Measurements from ENCODE around the gene CSF1R.

Gene CSF1R

GRCh38 chr5:150085950-150086715 lies at the start of gene CSF1R:
TSS of gene CSF1R (minus strand) at chr5:150086554. CDS start at chr5:150086427, 127 bp downstream.
- no peak for DNase-seq (ENCODE audit: low spot score)

GRCh38 chr5:150135557-150136304 lies 49.4 kb upstream of the CSF1R start:
- no peak for DNase-seq (ENCODE audit: low spot score)

DNA sequence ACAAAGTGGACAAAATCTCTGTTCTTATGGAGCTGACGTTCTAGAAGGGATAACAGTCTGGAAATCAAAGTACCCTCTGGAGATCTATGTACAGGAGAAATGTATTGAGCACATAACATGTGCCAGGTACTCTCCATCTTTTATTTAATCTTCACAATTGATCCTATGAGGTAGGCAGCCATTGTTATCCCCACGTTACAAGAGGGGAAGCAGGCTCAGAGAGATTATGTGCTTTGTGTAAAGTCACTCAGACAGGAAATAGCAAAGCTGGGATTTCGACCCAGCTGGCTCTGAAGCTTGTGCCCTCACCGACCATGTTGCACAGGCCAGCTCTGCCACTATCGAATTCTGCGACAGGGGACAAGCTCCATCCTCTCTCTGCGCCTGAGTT lies 47.8 kb upstream of the CSF1R start:
- no peak for DNase-seq (ENCODE audit: low spot score)

- DNase-seq (ENCODE audit: low spot score), result no peak
Measured at GRCh38 chr5:150133581-150134197, 47.3 kb upstream of the CSF1R start.

DNA sequence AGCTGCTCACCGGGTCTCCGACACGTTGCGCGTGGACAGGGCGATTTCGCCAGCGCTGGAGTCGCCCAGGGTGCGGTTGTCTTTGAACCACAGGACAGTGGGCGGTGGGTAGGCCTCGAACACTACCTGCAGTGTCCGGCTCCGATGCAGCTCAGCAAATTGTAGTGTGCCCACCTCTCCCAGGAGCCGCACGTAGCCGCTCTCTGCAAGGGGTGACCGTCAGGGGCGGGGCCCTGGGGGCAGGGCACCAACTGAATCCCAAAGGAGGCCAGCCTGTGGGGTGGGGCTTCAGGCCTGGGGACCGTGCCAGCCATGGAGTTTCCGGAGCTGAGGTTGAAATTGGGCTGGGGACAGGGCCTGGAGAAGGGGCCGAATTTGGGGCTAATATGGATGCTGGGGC lies 46.4 kb upstream of the CSF1R start:
- DNase-seq (ENCODE audit: low spot score), result no peak

- DNase-seq (ENCODE audit: low spot score), result peak; percentile 63
Measured at GRCh38 chr5:150131978-150132694, 45.8 kb upstream of the CSF1R start.

- no peak for DNase-seq (ENCODE audit: low spot score)
Measured at GRCh38 chr5:150131461-150131860, 45.1 kb upstream of the CSF1R start.

- no peak for DNase-seq (ENCODE audit: low spot score)
Measured at GRCh38 chr5:150130493-150130922, 44.2 kb upstream of the CSF1R start.

GRCh38 chr5:150129813-150130492 lies 43.6 kb upstream of the CSF1R start:
- DNase-seq (ENCODE audit: low spot score), result peak; percentile 89

GRCh38 chr5:150129454-150129812 lies 43.1 kb upstream of the CSF1R start:
- no peak for DNase-seq (ENCODE audit: low spot score)

DNA sequence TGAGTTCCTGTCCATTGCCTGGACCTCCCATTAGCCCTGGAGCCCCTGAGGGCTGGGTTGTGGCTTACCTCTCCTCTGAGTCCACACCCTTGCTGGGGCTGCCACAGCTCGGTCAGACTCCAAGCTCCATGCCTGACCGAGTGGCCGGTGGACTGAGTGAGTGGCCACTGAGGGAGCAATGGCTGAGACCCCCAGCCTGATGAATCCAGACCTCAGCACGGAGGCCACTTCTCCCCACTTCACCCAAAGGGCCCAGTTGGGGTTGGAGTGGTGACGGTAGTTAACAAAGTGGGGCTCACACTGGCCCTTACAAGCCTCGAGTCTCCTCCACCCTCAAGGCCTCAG lies 40.5 kb upstream of the CSF1R start:
- no peak for DNase-seq (ENCODE audit: low spot score)

DNA sequence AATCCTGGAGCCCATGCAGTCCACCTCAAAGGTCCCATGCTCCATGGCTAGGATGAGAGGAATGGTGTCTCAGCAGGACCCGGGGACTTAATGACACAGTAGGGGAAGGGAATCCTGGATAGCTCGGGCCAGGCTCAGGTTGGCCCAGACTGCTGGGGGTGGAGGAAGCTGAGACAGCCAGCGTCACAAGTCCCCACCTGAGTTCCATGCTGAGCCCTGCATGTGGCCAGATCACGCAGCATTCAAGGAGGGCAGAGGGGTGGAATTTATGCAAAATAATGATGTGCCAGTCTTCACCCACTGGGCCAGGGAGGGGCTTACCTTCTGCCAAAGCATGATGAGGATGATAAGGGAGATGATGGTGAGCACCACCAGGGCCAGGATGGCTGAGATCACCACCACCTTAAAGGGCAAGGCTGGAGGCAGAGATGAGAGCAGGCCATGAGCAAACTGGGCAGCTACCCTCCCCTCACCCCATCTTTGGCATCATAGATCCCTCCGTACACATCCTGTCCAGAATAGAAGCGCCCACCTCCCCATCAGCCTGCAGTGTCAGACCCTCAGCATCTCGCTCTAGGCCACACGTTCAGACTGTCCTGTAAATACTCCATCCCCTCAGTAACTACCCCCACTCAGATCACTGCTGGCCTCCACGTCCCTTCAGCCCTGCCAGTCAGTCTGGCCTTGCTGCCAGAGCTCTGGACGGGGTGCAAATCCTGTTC lies 40.0 kb upstream of the CSF1R start:
- DNase-seq (ENCODE audit: low spot score), result no peak

DNA sequence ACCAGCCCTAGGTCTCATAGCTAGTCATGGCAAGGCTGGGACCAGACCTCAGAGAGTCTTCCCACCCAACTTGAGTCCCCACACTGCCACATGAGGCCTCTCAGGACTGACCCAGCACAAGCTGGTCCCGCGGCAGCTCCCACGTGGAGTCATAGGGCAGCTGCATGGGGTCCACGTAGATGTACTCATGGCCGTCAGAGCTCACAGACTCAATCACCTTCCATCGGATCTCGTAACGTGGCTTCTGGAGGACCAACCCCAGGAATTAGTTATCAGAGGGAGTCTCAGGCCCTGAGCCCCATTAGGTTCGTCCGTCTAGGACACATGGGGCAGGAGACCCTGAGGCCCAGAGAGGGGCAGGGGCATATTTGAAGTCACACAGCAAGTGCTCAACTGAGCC lies 39.0 kb upstream of the CSF1R start:
- DNase-seq (ENCODE audit: low spot score), result no peak

GRCh38 chr5:150124596-150124995 lies 38.2 kb upstream of the CSF1R start:
- no peak for DNase-seq (ENCODE audit: low spot score)

DNA sequence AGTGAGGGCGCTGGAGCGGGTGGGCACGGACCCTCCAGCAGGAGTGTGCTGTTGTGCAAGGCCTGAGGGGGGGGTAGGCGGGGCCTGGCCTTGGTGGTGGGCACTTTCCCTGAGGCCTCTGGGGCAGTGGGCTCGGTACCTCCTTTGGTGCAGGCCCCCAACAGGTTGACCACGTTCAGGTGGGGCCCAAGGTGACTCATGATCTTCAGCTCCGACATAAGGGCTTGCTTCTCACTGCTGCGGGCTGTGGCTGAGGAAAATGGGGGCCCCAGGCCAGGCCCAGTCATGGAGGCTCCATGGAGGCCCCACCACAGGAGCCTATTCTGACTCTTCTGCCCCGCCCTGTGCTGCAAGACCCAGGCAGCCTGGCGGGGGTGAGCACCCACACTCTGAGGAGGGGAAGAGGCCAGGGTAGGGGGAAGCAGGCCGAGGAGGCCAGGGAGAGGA lies 37.8 kb upstream of the CSF1R start:
- no peak for DNase-seq (ENCODE audit: low spot score)

DNA sequence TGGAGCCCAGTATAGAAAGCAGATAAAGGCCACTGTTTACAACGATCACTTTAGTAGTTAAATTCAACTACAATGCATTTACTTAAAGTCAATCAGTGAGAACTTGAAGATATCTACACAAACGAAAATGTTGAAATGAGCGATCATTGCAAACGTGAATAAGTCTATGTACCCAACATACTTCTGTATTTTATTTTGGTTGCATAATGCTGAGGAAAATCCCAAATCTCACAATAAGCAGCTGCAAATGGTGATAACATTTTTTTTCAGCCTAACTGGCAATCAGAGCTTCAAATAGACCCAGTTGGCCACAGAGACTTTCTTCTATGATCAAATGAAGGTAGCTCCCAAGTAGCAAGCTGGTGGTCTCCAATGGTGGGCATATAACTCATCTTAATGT lies 37.2 kb upstream of the CSF1R start:
- no peak for DNase-seq (ENCODE audit: low spot score)

GRCh38 chr5:150122536-150123481 lies 36.5 kb upstream of the CSF1R start:
- no peak for DNase-seq (ENCODE audit: low spot score)

GRCh38 chr5:150122158-150122510 lies 35.8 kb upstream of the CSF1R start:
- no peak for DNase-seq (ENCODE audit: low spot score)

DNA sequence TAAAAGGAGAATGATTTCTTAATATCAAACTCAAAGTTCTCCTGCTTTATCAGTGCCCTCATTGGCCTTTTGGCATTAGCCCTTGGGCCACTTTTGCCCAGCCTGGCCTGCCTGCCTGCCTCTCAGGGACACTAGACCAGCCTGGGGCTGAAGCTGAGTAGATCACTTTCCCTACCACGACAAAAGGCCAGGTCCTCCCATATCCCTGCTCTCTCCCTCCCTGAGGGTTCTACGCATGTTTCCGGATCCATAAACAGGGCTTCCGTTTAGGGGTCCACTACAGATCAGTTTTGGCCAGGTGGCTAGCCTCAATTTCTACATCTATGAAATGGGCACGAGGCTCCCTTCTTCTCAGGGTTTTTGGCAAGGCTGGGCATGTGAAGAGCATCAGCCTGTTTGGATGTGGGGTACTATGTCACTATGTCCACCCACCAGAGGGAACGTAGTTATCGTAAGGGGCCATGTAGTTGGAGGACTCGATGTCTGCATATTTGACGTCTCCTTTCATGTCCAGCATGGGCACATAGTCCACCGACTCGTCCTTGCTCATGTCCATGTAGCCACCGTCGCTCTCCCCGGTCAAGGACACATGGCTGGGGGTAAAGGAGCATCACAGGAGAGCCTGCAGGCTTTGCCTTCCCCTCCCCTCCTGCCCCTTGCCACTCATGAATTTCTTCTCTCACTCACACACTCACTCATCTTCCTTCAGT lies 35.2 kb upstream of the CSF1R start:
- DNase-seq (ENCODE audit: low spot score), result no peak

Data from GM03348 (cell line).